Panc1 (cell line): Measurements from ENCODE around the gene GRAMD1B. TPM values are rescaled to one million over a fixed set of nuclear protein-coding genes. Genes with fewer than 3 reads are reported as not detected.

ENCODE experiments used
- ATAC-seq: fragments of 200-7000 bp; cut with Tn5 transposase; 2 replicates; pipeline ENCODE4 v1.9.1; 2020; ENCODE audit warnings: mild to moderate bottlenecking, moderate library complexity
- BruUV-seq: library from RNA; stranded (reverse); fragments of 400-500 nt; replicated peaks from 2 replicates; lab custom pipeline; 2021; lab: Mats Ljungman, UMichigan
- CTCF ChIA-PET: fragments of 300-600 bp; sonication (Branson Sonifier 250); formaldehyde crosslinking; loops from one replicate; lab custom pipeline; 2022; ENCODE audit warnings: antibody characterized with exemption; lab: Charles Lee
- POLR2A ChIA-PET: fragments of 300-600 bp; sonication (Branson Sonifier 250); formaldehyde crosslinking; loops from one replicate; lab custom pipeline; 2022; ENCODE audit warnings: antibody characterized with exemption; lab: Charles Lee
- DNase-seq: peaks from one replicate; pipeline ENCODE4 v3.0.0-alpha.2; 2010; ENCODE audit warnings: low read depth, low spot score
- H3K27ac ChIP-seq: 2 replicates; pipeline ENCODE4 v1.5.1; 2011; ENCODE audit warnings: mild to moderate bottlenecking, low read length, inconsistent platforms
- H3K27me3 ChIP-seq: fragments of 200-500 bp; sonication (Bioruptor generic); 2 replicates; pipeline ENCODE4 v1.6.0; 2014; ENCODE audit warnings: low read length, inconsistent platforms; ENCODE audit not compliant: control insufficient read depth, insufficient read depth
- H3K36me3 ChIP-seq: fragments of 200-500 bp; sonication (Bioruptor generic); 2 replicates; pipeline ENCODE4 v1.5.1; 2014; ENCODE audit warnings: inconsistent platforms, mild to moderate bottlenecking, low read length, moderate library complexity; ENCODE audit not compliant: control insufficient read depth, insufficient read depth
- H3K4me1 ChIP-seq: 2 replicates; pipeline ENCODE4 v1.5.1; 2011; ENCODE audit warnings: inconsistent platforms, mild to moderate bottlenecking, low read length, moderate library complexity; ENCODE audit not compliant: control insufficient read depth, insufficient read depth
- H3K4me3 ChIP-seq, 2 experiments: 2 replicates each; pipeline ENCODE4 v1.5.1; 2011 to 2012; ENCODE audit warnings: low read depth in 2 of 2, low read length in 2 of 2, mild to moderate bottlenecking in 2 of 2, inconsistent platforms in 1 of 2, moderate library complexity in 1 of 2
- H3K9me3 ChIP-seq: fragments of 200-500 bp; sonication (Bioruptor generic); 2 replicates; pipeline ENCODE4 v1.5.1; 2014; ENCODE audit warnings: low read depth, mild to moderate bottlenecking, inconsistent platforms, low read length, moderate library complexity; ENCODE audit not compliant: control insufficient read depth, insufficient read depth
- POLR2AphosphoS5 ChIP-seq: IDR thresholded peaks from 2 replicates; pipeline ENCODE4 v1.6.1; 2012; ENCODE audit warnings: mild to moderate bottlenecking, low read depth, low read length, moderate library complexity
- SIN3A ChIP-seq: IDR thresholded peaks from 2 replicates; pipeline ENCODE4 v1.6.1; 2012; ENCODE audit warnings: low read depth, mild to moderate bottlenecking, low read length, moderate library complexity, borderline replicate concordance; ENCODE audit not compliant: insufficient read depth
- TCF7L2 ChIP-seq: IDR thresholded peaks from 2 replicates; pipeline ENCODE4 v1.6.1; 2011; ENCODE audit warnings: mild to moderate bottlenecking, low read depth, low read length, inconsistent platforms
- in situ Hi-C: cut with HindIII; loops from 2 replicates; pipeline ENCODE4 v1.10.0; 2016; ENCODE audit warnings: low sequenced_read_pairs, low pct_unique_long_range_greater_than_20kb
- intact Hi-C: fragments of 100-400 bp; cut with micrococcal nuclease; formaldehyde crosslinking; loops from one replicate; pipeline ENCODE4 v1.10.0; 2022; ENCODE audit not compliant: unreplicated experiment
- total RNA-seq: library from RNA; stranded (reverse); gene quantifications from one replicate; pipeline ENCODE4 v1.2.1, GENCODE V29; 2021; ENCODE audit not compliant: unreplicated experiment
- TF ChIP-seq, protein P1 (sequence below), 2 experiments: IDR thresholded peaks; 2 replicates each; pipeline ENCODE4 v1.6.1; 2011 to 2012; ENCODE audit warnings: low read depth in 2 of 2, control low read depth in 1 of 2, low read length in 1 of 2, mild to moderate bottlenecking in 1 of 2, moderate library complexity in 1 of 2; ENCODE audit not compliant: insufficient read depth in 1 of 2
- TF ChIP-seq, protein P2 (sequence below): fragments of 450-650 bp; IDR thresholded peaks from 2 replicates; pipeline ENCODE4 v1.5.1; 2017; ENCODE audit warnings: mild to moderate bottlenecking

GRAMD1B gene
- total RNA-seq, 1 experiment from 2014 or later = 0.46 TPM

DNA sequence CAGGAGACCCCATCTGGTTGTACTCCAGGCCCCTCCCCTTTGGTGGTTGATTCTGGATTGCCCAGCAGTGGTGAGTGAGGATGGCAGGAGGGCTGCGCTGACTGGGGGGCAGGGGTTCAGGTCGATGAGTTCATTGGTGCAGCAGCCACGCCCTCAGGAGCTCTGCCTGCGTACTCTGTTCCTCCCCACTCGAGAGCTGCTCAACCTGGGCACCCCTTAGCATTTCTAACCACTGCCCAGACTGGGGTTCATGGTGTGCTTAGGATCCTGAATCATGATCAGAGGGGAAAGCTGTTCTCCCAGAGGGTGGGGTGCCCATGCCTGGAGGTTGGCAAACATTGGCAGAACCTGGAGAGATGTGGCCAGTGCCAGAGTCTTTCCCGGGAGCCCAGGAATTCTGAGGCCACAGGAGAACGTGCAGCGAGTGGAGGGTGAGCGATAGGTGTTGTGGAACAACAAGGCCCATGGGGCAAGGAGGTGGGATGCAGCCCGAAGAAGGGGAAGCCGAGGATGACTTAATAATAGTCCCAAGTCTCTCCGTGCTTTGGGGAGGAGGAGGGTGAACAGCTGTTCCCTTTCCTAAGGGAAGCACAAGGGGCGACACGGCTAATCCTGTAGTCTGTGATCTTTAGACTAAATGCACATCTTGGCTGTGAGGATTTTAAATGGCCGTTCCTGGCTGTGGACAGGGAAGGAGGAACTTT is 148.9 kb downstream of the GRAMD1B start:
- in situ Hi-C loops = no loop called here
- CTCF ChIA-PET = interaction anchor here (0.7 kb wide), 1 partner anchor 84 kb away, joined by 4 read pairs; no protein-coding TSS in a partner anchor
- BruUV-seq = no TSS peak
- Histone ChIP-seq H3K4me1 (no peaks in the 10 kb centered on the region), H3K27me3 (peaks cover 19% of the 10 kb centered on the region), H3K27ac (no peak overlapping the region), H3K4me3 (no peak overlapping the region), H3K9me3 (no peaks in the 10 kb centered on the region), H3K36me3 (no peaks in the 10 kb centered on the region)
- intact Hi-C loops = no loop called here
- TF ChIP-seq SIN3A (no peak), TCF7L2 (no peak), POLR2AphosphoS5 (no peak)
- TF ChIP-seq, protein P1, sequence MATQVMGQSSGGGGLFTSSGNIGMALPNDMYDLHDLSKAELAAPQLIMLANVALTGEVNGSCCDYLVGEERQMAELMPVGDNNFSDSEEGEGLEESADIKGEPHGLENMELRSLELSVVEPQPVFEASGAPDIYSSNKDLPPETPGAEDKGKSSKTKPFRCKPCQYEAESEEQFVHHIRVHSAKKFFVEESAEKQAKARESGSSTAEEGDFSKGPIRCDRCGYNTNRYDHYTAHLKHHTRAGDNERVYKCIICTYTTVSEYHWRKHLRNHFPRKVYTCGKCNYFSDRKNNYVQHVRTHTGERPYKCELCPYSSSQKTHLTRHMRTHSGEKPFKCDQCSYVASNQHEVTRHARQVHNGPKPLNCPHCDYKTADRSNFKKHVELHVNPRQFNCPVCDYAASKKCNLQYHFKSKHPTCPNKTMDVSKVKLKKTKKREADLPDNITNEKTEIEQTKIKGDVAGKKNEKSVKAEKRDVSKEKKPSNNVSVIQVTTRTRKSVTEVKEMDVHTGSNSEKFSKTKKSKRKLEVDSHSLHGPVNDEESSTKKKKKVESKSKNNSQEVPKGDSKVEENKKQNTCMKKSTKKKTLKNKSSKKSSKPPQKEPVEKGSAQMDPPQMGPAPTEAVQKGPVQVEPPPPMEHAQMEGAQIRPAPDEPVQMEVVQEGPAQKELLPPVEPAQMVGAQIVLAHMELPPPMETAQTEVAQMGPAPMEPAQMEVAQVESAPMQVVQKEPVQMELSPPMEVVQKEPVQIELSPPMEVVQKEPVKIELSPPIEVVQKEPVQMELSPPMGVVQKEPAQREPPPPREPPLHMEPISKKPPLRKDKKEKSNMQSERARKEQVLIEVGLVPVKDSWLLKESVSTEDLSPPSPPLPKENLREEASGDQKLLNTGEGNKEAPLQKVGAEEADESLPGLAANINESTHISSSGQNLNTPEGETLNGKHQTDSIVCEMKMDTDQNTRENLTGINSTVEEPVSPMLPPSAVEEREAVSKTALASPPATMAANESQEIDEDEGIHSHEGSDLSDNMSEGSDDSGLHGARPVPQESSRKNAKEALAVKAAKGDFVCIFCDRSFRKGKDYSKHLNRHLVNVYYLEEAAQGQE (IDR thresholded peaks at IDR 0.05; ENCODE audit: insufficient read depth in 1 of 2, low read depth in 2 of 2, low read length in 1 of 2) = no peak
- TF ChIP-seq, protein P2, sequence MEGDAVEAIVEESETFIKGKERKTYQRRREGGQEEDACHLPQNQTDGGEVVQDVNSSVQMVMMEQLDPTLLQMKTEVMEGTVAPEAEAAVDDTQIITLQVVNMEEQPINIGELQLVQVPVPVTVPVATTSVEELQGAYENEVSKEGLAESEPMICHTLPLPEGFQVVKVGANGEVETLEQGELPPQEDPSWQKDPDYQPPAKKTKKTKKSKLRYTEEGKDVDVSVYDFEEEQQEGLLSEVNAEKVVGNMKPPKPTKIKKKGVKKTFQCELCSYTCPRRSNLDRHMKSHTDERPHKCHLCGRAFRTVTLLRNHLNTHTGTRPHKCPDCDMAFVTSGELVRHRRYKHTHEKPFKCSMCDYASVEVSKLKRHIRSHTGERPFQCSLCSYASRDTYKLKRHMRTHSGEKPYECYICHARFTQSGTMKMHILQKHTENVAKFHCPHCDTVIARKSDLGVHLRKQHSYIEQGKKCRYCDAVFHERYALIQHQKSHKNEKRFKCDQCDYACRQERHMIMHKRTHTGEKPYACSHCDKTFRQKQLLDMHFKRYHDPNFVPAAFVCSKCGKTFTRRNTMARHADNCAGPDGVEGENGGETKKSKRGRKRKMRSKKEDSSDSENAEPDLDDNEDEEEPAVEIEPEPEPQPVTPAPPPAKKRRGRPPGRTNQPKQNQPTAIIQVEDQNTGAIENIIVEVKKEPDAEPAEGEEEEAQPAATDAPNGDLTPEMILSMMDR = no peak
- POLR2A ChIA-PET = no interaction called here
- DNase-seq = no peak
- ATAC-seq = no peak

DNA sequence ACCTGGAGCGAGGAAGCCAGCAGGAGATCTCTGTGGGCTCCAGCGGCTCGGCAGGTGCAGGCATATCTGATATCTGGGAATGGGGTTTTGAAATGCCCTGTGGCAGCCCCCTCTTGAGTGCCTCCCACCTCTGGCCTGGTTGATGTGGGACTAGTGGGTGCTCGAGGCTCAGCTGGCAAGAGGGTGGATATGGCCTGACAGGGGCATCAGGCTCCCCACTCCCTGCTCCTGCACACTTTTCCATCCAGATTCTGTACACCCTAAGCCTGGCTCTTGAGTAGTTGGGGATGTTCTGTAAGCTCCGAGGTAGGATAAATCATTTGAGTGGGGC is 149.4 kb downstream of the GRAMD1B start:
- POLR2A ChIA-PET = no interaction called here
- no TSS peak for BruUV-seq
- Histone ChIP-seq H3K27ac (no peak overlapping the region), H3K4me1 (no peaks in the 10 kb centered on the region), H3K9me3 (no peaks in the 10 kb centered on the region), H3K36me3 (no peaks in the 10 kb centered on the region), H3K27me3 (peaks cover 19% of the 10 kb centered on the region), H3K4me3 (no peak overlapping the region)
- TF ChIP-seq, protein P2 = no peak
- TF ChIP-seq SIN3A (no peak), POLR2AphosphoS5 (no peak), TCF7L2 (no peak)
- TF ChIP-seq, protein P1 (IDR thresholded peaks at IDR 0.05; ENCODE audit: insufficient read depth in 1 of 2, low read depth in 2 of 2, low read length in 1 of 2) = no peak
- intact Hi-C loops = no loop called here
- in situ Hi-C loops = no loop called here
- ATAC-seq (no peak), DNase-seq (no peak)
- CTCF ChIA-PET = interaction anchor here (0.8 to 1.9 kb wide), 2 partner anchors 49 to 128 kb away, joined by 3 to 20 read pairs; no protein-coding TSS in a partner anchor
